IMR-90 (cell line): ENCODE measurements around the gene PTPRU. TPM values are rescaled to one million over a fixed set of nuclear protein-coding genes. Genes with fewer than 3 reads are reported as not detected.

Experiments
- ATAC-seq: fragments of 200-7000 bp; cut with Tn5 transposase; 2 replicates; pipeline ENCODE4 v1.9.1; 2020; ENCODE audit warnings: low read depth, mild to moderate bottlenecking, moderate library complexity
- BruUV-seq: library from RNA; stranded (reverse); fragments of 400-500 nt; replicated peaks from 2 replicates; lab custom pipeline; 2021; lab: Mats Ljungman, UMichigan
- CTCF ChIA-PET: fragments of 300-600 bp; formaldehyde crosslinking; extraction: SDS; loops from one replicate; lab custom pipeline; 2021; ENCODE audit warnings: antibody characterized with exemption; lab: Yijun Ruan, JAX
- POLR2A ChIA-PET: fragments of 300-600 bp; sonication (Branson Sonifier 250); formaldehyde crosslinking; loops from one replicate; lab custom pipeline; 2022; ENCODE audit warnings: antibody characterized with exemption; ENCODE audit not compliant: unreplicated experiment; lab: Charles Lee
- DNase-seq: peaks from one replicate; pipeline ENCODE4 v3.0.0; 2013
- H2AFZ ChIP-seq: replicated peaks from 2 replicates; pipeline ENCODE3; 2013; ENCODE audit warnings: low read length, mild to moderate bottlenecking; ENCODE audit not compliant: poor library complexity
- H2AK5ac ChIP-seq: 2 replicates; pipeline ENCODE4 v1.6.1; 2013; ENCODE audit warnings: low read depth, low read length, inconsistent platforms
- H2AK9ac ChIP-seq: replicated peaks from 2 replicates; pipeline ENCODE3; 2013; ENCODE audit warnings: mild to moderate bottlenecking, low read depth, low read length, moderate library complexity; ENCODE audit not compliant: poor library complexity
- H2BK120ac ChIP-seq: 2 replicates; pipeline ENCODE4 v1.6.1; 2013; ENCODE audit warnings: low read depth, low read length, inconsistent platforms
- H2BK15ac ChIP-seq: 3 replicates; pipeline ENCODE4 v1.6.1; 2013; ENCODE audit warnings: low read depth, low read length, inconsistent platforms
- H2BK20ac ChIP-seq: 2 replicates; pipeline ENCODE4 v1.6.1; 2013; ENCODE audit warnings: low read depth, mild to moderate bottlenecking, inconsistent platforms, low read length, moderate library complexity
- H2BK5ac ChIP-seq: 2 replicates; pipeline ENCODE4 v1.6.1; 2013; ENCODE audit warnings: mild to moderate bottlenecking, low read depth, low read length, inconsistent platforms; ENCODE audit not compliant: poor library complexity, severe bottlenecking
- H3K14ac ChIP-seq: replicated peaks from 2 replicates; pipeline ENCODE4 v1.6.1; 2013; ENCODE audit warnings: low read depth, low read length, inconsistent platforms
- H3K18ac ChIP-seq: 2 replicates; pipeline ENCODE4 v1.6.1; 2013; ENCODE audit warnings: low read depth, low read length, control low read depth
- H3K23ac ChIP-seq: 2 replicates; pipeline ENCODE4 v1.6.1; 2013; ENCODE audit warnings: low read depth, low read length, inconsistent platforms
- H3K27ac ChIP-seq: 2 replicates; pipeline ENCODE4 v1.5.1; 2013; ENCODE audit warnings: mild to moderate bottlenecking, control low read depth, low read length; ENCODE audit not compliant: insufficient read depth
- H3K27me3 ChIP-seq: 2 replicates; pipeline ENCODE4 v1.6.1; 2013; ENCODE audit warnings: low read length; ENCODE audit not compliant: control insufficient read depth, insufficient read depth
- H3K36me3 ChIP-seq: 2 replicates; pipeline ENCODE4 v1.6.1; 2013; ENCODE audit warnings: low read length, mixed read lengths; ENCODE audit not compliant: control insufficient read depth, insufficient read depth
- H3K4ac ChIP-seq: 2 replicates; pipeline ENCODE4 v1.6.1; 2013; ENCODE audit warnings: low read depth, low read length, inconsistent platforms
- H3K4me1 ChIP-seq: 2 replicates; pipeline ENCODE4 v1.6.1; 2013; ENCODE audit warnings: low read length, mixed read lengths; ENCODE audit not compliant: control insufficient read depth, insufficient read depth
- H3K4me2 ChIP-seq: 2 replicates; pipeline ENCODE4 v1.6.1; 2013; ENCODE audit warnings: low read depth, mild to moderate bottlenecking, control low read depth, low read length, moderate library complexity
- H3K4me3 ChIP-seq: 2 replicates; pipeline ENCODE4 v1.5.1; 2013; ENCODE audit warnings: low read depth, mild to moderate bottlenecking, control low read depth, low read length, moderate library complexity; ENCODE audit not compliant: insufficient read depth
- H3K56ac ChIP-seq: 2 replicates; pipeline ENCODE4 v1.6.1; 2013; ENCODE audit warnings: low read length, inconsistent platforms; ENCODE audit not compliant: insufficient read depth; ENCODE audit errors: extremely low read depth
- H3K79me1 ChIP-seq, 2 experiments: 2 replicates each; pipeline ENCODE4 v1.6.1; 2013; ENCODE audit warnings: low read length in 2 of 2, inconsistent platforms in 1 of 2, low read depth in 1 of 2
- H3K9ac ChIP-seq: 2 replicates; pipeline ENCODE4 v1.6.1; 2013; ENCODE audit warnings: low read depth, low read length, control low read depth
- H3K9me1 ChIP-seq: 2 replicates; pipeline ENCODE4 v1.6.1; 2013; ENCODE audit warnings: low read length, inconsistent platforms; ENCODE audit not compliant: insufficient read depth
- H3K9me3 ChIP-seq: 2 replicates; pipeline ENCODE4 v1.6.1; 2013; ENCODE audit warnings: low read length; ENCODE audit not compliant: control insufficient read depth, insufficient read depth
- H4K20me1 ChIP-seq: 2 replicates; pipeline ENCODE4 v1.6.1; 2013; ENCODE audit warnings: low read length, inconsistent platforms; ENCODE audit not compliant: insufficient read depth
- H4K5ac ChIP-seq: 2 replicates; pipeline ENCODE4 v1.6.1; 2013; ENCODE audit warnings: mild to moderate bottlenecking, low read depth, low read length, control low read depth
- H4K8ac ChIP-seq, 2 experiments: 2 replicates each; pipeline ENCODE4 v1.6.1; 2013; ENCODE audit warnings: low read depth in 2 of 2, low read length in 2 of 2, control low read depth in 1 of 2, inconsistent platforms in 1 of 2
- H4K91ac ChIP-seq: 2 replicates; pipeline ENCODE4 v1.6.1; 2013; ENCODE audit warnings: low read depth, low read length, inconsistent platforms; ENCODE audit not compliant: insufficient read depth
- BHLHE40 ChIP-seq: fragments of 150-350 bp; IDR thresholded peaks from 2 replicates; pipeline ENCODE4 v1.6.1; 2016; ENCODE audit warnings: mild to moderate bottlenecking, low read depth, low read length
- ELK1 ChIP-seq: fragments of 150-350 bp; IDR thresholded peaks from 2 replicates; pipeline ENCODE4 v1.6.1; 2016; ENCODE audit warnings: low read depth, mild to moderate bottlenecking, low read length, moderate library complexity, borderline replicate concordance
- MAZ ChIP-seq: IDR thresholded peaks from 2 replicates; pipeline ENCODE4 v1.6.1; 2012; ENCODE audit warnings: low read depth, mild to moderate bottlenecking, low read length, improper control_type of control experiment, moderate library complexity, borderline replicate concordance
- MXI1 ChIP-seq: IDR thresholded peaks from 2 replicates; pipeline ENCODE4 v1.6.1; 2012; ENCODE audit warnings: low read depth, mild to moderate bottlenecking, low read length, moderate library complexity, borderline replicate concordance
- POLR2A ChIP-seq: IDR thresholded peaks from 2 replicates; pipeline ENCODE4 v1.6.1; 2012; ENCODE audit warnings: mild to moderate bottlenecking, low read depth, low read length
- RFX5 ChIP-seq: IDR thresholded peaks from 2 replicates; pipeline ENCODE4 v1.8.0; 2012; ENCODE audit warnings: low read depth, mild to moderate bottlenecking, low read length, moderate library complexity
- SMC3 ChIP-seq: fragments of 150-350 bp; IDR thresholded peaks from 2 replicates; pipeline ENCODE4 v1.6.1; 2016; ENCODE audit warnings: low read depth, mild to moderate bottlenecking, antibody characterized with exemption, low read length, moderate library complexity
- WGBS, 2 experiments: methylation state at CpG; one replicate each; pipeline versions ENCODE4 v1.1.5 to v1.1.7; 2013; ENCODE audit warnings: missing lambda C conversion rate in 2 of 2; ENCODE audit not compliant: insufficient read length in 1 of 2; ENCODE audit errors: extremely low coverage in 2 of 2; 5-methylcytosine and 5-hydroxymethylcytosine counted together
- dilution Hi-C: fragments of 300-500 bp; cut with HindIII; formaldehyde crosslinking; loops from one replicate; pipeline ENCODE4 v1.14.3; 2018; ENCODE audit warnings: low sequenced_read_pairs; ENCODE audit not compliant: unreplicated experiment
- in situ Hi-C: fragments of 300-500 bp; cut with MboI; formaldehyde crosslinking; loops from 3 replicates; pipeline ENCODE4 v1.14.3; 2019; ENCODE audit warnings: low sequenced_read_pairs, inconsistent platforms, mixed read lengths
- intact Hi-C: fragments of 100-400 bp; cut with micrococcal nuclease; formaldehyde crosslinking; loops from 2 replicates; pipeline ENCODE4 v1.10.0; 2022
- polyA plus RNA-seq, 3 experiments: library from polyadenylated mRNA; depleted of rRNA; stranded (reverse); fragments of >200 nt; gene quantifications; 2 replicates each; pipeline ENCODE4 v1.2.3, GENCODE V29; 2012; ENCODE audit warnings: low replicate concordance in 1 of 3
- total RNA-seq: library from RNA; depleted of rRNA; stranded (reverse); fragments of >200 nt; gene quantifications from 2 replicates; pipeline ENCODE4 v1.2.3, GENCODE V29; 2012; rRNA removed
- TF ChIP-seq, protein P1 (sequence below): conservative IDR thresholded peaks from 2 replicates; pipeline ENCODE4 v1.5.1; 2012; ENCODE audit warnings: mild to moderate bottlenecking, low read depth, low read length, improper control_type of control experiment

The PTPRU gene
- total and polyA plus RNA-seq, 2 of the 4 experiments (the other 2 are of a cell fraction), result 7.0 to 10.7 TPM

DNA sequence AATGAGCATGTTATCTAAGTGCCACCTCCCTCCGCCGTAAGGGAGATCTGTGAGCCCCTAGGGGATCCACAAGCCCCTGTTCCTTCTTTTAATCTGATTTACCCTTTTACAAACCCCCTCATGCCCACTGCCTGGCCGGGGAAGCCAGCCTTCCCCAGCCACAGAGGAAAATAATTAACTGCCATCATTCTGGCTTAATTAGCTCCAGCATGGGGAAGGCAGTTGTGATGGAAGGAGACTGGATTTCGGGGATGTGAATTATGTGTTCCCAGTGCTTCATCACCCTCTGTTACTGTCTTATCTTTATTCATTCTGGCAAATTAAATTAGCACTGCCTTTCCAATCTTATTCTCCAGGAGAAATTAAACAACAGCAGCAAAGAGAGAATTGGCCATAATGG is 135.8 kb downstream of the PTPRU start:
- Histone ChIP-seq H3K4me3 (no peak overlapping the region), H2BK120ac (no peak overlapping the region), H4K91ac (no peak overlapping the region), H2BK20ac (no peak overlapping the region), H3K23ac (no peak overlapping the region), H3K4ac (no peak overlapping the region), H3K79me1 (no peaks in the 10 kb centered on the region), H2BK5ac (no peak overlapping the region), H3K27ac (no peak overlapping the region), H3K9me1 (no peaks in the 10 kb centered on the region), H3K18ac (no peak overlapping the region), H2AK5ac (no peak overlapping the region), H3K27me3 (peaks cover 7% of the 10 kb centered on the region; the same call in 1 of the 2 replicates), H3K9me3 (no peaks in the 10 kb centered on the region), H3K4me1 (no peaks in the 10 kb centered on the region), H4K8ac (no peak overlapping the region), H2AK9ac (no peak overlapping the region), H3K36me3 (no peaks in the 10 kb centered on the region), H4K5ac (no peak overlapping the region), H3K56ac (no peak overlapping the region), H3K4me2 (no peak overlapping the region), H2BK15ac (no peak overlapping the region), H3K14ac (no peak overlapping the region), H4K20me1 (no peaks in the 10 kb centered on the region), H3K9ac (no peak overlapping the region), H2AFZ (no peak overlapping the region)
- TF ChIP-seq SMC3 (no peak), ELK1 (no peak), RFX5 (no peak), MXI1 (no peak), POLR2A (no peak), BHLHE40 (no peak), MAZ (no peak)
- TF ChIP-seq, protein P1, sequence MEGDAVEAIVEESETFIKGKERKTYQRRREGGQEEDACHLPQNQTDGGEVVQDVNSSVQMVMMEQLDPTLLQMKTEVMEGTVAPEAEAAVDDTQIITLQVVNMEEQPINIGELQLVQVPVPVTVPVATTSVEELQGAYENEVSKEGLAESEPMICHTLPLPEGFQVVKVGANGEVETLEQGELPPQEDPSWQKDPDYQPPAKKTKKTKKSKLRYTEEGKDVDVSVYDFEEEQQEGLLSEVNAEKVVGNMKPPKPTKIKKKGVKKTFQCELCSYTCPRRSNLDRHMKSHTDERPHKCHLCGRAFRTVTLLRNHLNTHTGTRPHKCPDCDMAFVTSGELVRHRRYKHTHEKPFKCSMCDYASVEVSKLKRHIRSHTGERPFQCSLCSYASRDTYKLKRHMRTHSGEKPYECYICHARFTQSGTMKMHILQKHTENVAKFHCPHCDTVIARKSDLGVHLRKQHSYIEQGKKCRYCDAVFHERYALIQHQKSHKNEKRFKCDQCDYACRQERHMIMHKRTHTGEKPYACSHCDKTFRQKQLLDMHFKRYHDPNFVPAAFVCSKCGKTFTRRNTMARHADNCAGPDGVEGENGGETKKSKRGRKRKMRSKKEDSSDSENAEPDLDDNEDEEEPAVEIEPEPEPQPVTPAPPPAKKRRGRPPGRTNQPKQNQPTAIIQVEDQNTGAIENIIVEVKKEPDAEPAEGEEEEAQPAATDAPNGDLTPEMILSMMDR, result no peak
- no CpG with 5 or more reads among the region's 4 CpGs for WGBS, 2 experiments
- dilution Hi-C loops (no loop called here), intact Hi-C loops (no loop called here), in situ Hi-C loops (no loop called here)
- ChIA-PET CTCF (no interaction called here), POLR2A (no interaction called here)
- DNase-seq, result no peak
- ATAC-seq, result no peak
- BruUV-seq, result no TSS peak

Other genes starting within 250 kb of the PTPRU start
- 4.2 and 4.8 TPM in 2 replicates for gene TMEM200B, start 112.6 kb upstream of the PTPRU start, total RNA-seq
- gene TMEM200B, start 112.6 kb upstream of the PTPRU start, polyA plus RNA-seq (2012; rRNA removed), result 4.6 and 6.2 TPM in 2 replicates
- gene SRSF4, start 54.6 kb upstream of the PTPRU start, total RNA-seq, result 20.8 and 38.6 TPM in 2 replicates
- gene SRSF4, start 54.6 kb upstream of the PTPRU start, polyA plus RNA-seq (2012; rRNA removed), result 37.8 and 48.5 TPM in 2 replicates
- gene MECR, start 5.6 kb upstream of the PTPRU start, total RNA-seq, result 19.2 and 20.3 TPM in 2 replicates
- gene MECR, start 5.6 kb upstream of the PTPRU start, polyA plus RNA-seq (2012; rRNA removed), result 24.8 and 38.1 TPM in 2 replicates